HCT116 (cell line): ENCODE data around the gene CFL1. TPM values are rescaled to one million over a fixed set of nuclear protein-coding genes. Genes with fewer than 3 reads are reported as not detected.

Source experiments
- ATAC-seq: fragments of 200-7000 bp; cut with Tn5 transposase; 2 replicates; pipeline ENCODE4 v1.9.1; 2020; ENCODE audit warnings: mild to moderate bottlenecking, moderate library complexity
- BruUV-seq: library from RNA; stranded (reverse); fragments of 400-500 nt; replicated peaks from 2 replicates; lab custom pipeline; 2021; lab: Mats Ljungman, UMichigan
- CTCF ChIA-PET: fragments of 300-600 bp; sonication (Branson Sonifier 250); formaldehyde crosslinking; loops from one replicate; lab custom pipeline; 2021; ENCODE audit warnings: antibody characterized with exemption; lab: Charles Lee
- POLR2A ChIA-PET: fragments of 300-600, 350-600 bp; sonication (Branson Sonifier 250); formaldehyde crosslinking; loops from one replicate; lab custom pipeline; 2021; ENCODE audit warnings: antibody characterized with exemption; lab: Charles Lee
- RAD21 ChIA-PET, 2 experiments: fragments of 300-600 bp; sonication (Branson Sonifier 250); formaldehyde crosslinking; loops; one replicate each; lab custom pipeline; 2023; ENCODE audit warnings: low total read pairs in 2 of 2; ENCODE audit not compliant: uncharacterized antibody in 2 of 2, unreplicated experiment in 2 of 2, low non-redundant PET in 1 of 2; lab: Charles Lee
- DNase-seq: peaks from one replicate; pipeline ENCODE4 v3.0.0-alpha.2; 2010; ENCODE audit warnings: low read depth, low spot score
- H2AFZ ChIP-seq: fragments of 200-600 bp; shearing (Covaris generic), sonication (generic); 2 replicates; pipeline ENCODE4 v1.6.1; 2017; ENCODE audit warnings: low read depth, mixed run types, mixed read lengths, antibody characterized with exemption, low read length; ENCODE audit not compliant: poor library complexity, severe bottlenecking
- H3K27ac ChIP-seq: 2 replicates; pipeline ENCODE4 v1.5.1; 2012; ENCODE audit warnings: low read depth, low read length
- H3K27me3 ChIP-seq: fragments of 200-600 bp; sonication (generic); 2 replicates; pipeline ENCODE4 v1.6.1; 2016; ENCODE audit warnings: mixed run types, low read length, mixed read lengths; ENCODE audit not compliant: insufficient read depth
- H3K36me3 ChIP-seq, 2 experiments: fragments of 200-500 bp in 1 of 2; fragments of 200-600 bp in 1 of 2; sonication (Bioruptor generic) in 1 of 2; sonication (generic) in 1 of 2; 2 replicates each; pipeline versions ENCODE4 v1.5.1 to v1.6.1; 2014 to 2016; ENCODE audit warnings: low read length in 2 of 2, inconsistent platforms in 1 of 2, mixed read lengths in 1 of 2, mixed run types in 1 of 2; ENCODE audit not compliant: insufficient read depth in 2 of 2, control insufficient read depth in 1 of 2
- H3K4me1 ChIP-seq, 2 experiments: fragments of 200-600 bp in 1 of 2; sonication (generic) in 1 of 2; 2 replicates each; pipeline versions ENCODE4 v1.5.1 to v1.6.1; 2012 to 2017; ENCODE audit warnings: low read length in 2 of 2, inconsistent platforms in 1 of 2, mild to moderate bottlenecking in 1 of 2, mixed read lengths in 1 of 2, mixed run types in 1 of 2, moderate library complexity in 1 of 2; ENCODE audit not compliant: insufficient read depth in 2 of 2, control insufficient read depth in 1 of 2
- H3K4me2 ChIP-seq: fragments of 200-600 bp; sonication (generic); 2 replicates; pipeline ENCODE4 v1.6.1; 2017; ENCODE audit warnings: mixed run types, low read length, mixed read lengths
- H3K4me3 ChIP-seq, 2 experiments: fragments of 200-600 bp in 1 of 2; sonication (generic) in 1 of 2; replicated peaks in 1 of 2; 2 replicates each; pipeline ENCODE4 v1.5.1; 2011 to 2016; ENCODE audit warnings: low read length in 2 of 2, control low read depth in 1 of 2, low read depth in 1 of 2, mild to moderate bottlenecking in 1 of 2, mixed read lengths in 1 of 2, mixed run types in 1 of 2
- H3K79me2 ChIP-seq: fragments of 200-600 bp; sonication (generic); 2 replicates; pipeline ENCODE4 v1.6.1; 2017; ENCODE audit warnings: mild to moderate bottlenecking, mixed run types, low read length, moderate library complexity, mixed read lengths; ENCODE audit not compliant: insufficient read depth
- H3K9ac ChIP-seq: fragments of 200-600 bp; sonication (generic); 2 replicates; pipeline ENCODE4 v1.6.1; 2016; ENCODE audit warnings: low read length, mixed read lengths
- H3K9me2 ChIP-seq: fragments of 200-600 bp; sonication (generic), shearing (Covaris generic); 2 replicates; pipeline ENCODE4 v1.6.1; 2017; ENCODE audit warnings: mixed run types, mild to moderate bottlenecking, moderate library complexity; ENCODE audit not compliant: insufficient read depth
- H3K9me3 ChIP-seq, 2 experiments: fragments of 200-500 bp in 1 of 2; fragments of 200-600 bp in 1 of 2; sonication (Bioruptor generic) in 1 of 2; sonication (generic) in 1 of 2; 2 replicates each; pipeline ENCODE4 v1.6.1; 2014 to 2017; ENCODE audit warnings: low read length in 2 of 2, mixed read lengths in 2 of 2, inconsistent platforms in 1 of 2, low read depth in 1 of 2, mild to moderate bottlenecking in 1 of 2, mixed run types in 1 of 2, moderate library complexity in 1 of 2; ENCODE audit not compliant: control insufficient read depth in 1 of 2, insufficient read depth in 1 of 2
- H4K20me1 ChIP-seq: fragments of 200-600 bp; sonication (generic), shearing (Covaris generic); 2 replicates; pipeline ENCODE4 v1.6.1; 2017; ENCODE audit warnings: mixed run types, mild to moderate bottlenecking, moderate library complexity; ENCODE audit not compliant: insufficient read depth
- ZBTB33 ChIP-seq: IDR thresholded peaks from 2 replicates; pipeline ENCODE4 v1.6.1; 2011; ENCODE audit warnings: mild to moderate bottlenecking, low read length, moderate library complexity; ENCODE audit not compliant: insufficient replicate concordance; ENCODE audit errors: extremely low read depth
- ZFX ChIP-seq: fragments of 450-650 bp; IDR thresholded peaks from 2 replicates; pipeline ENCODE4 v1.6.1; 2017
- intact Hi-C: fragments of 100-400 bp; cut with micrococcal nuclease; formaldehyde crosslinking; loops from 2 replicates; pipeline ENCODE4 v1.10.0; 2022
- total RNA-seq: library from RNA; stranded (reverse); gene quantifications from one replicate; pipeline ENCODE4 v1.2.1, GENCODE V29; 2021; ENCODE audit not compliant: unreplicated experiment

CFL1 gene
- total RNA-seq, 1 experiment from 2014 or later: 1,270 TPM

GRCh38 chr11:65859812-65860277, 1.9 kb upstream of the CFL1 start:
- Histone ChIP-seq H3K9ac (peak overlapping the region; percentile 99), H3K27ac (peak overlapping the region; percentile 97), H3K4me3 (peak overlapping the region; percentile 85 to 100), H3K4me2 (peak overlapping the region; percentile 77), H3K79me2 (peaks cover 53% of the 10 kb centered on the region), H4K20me1 (peaks cover 15% of the 10 kb centered on the region; the same call in 1 of the 2 replicates), H3K27me3 (no peaks in the 10 kb centered on the region)
- intact Hi-C loops: loop anchor here (1.0 kb wide), 2 partner anchors 142 to 245 kb away; partner anchors contain the start of genes BANF1, EIF1AD and PCNX3
- DNase-seq: no peak
- POLR2A ChIA-PET: interaction anchor here (0.6 to 5.3 kb wide), 21 partner anchors 8 to 437 kb away, joined by 3 to 84 read pairs (median 4); partner anchors contain the start of genes BANF1, CCDC85B, FIBP and FOSL1
- RAD21 ChIA-PET: interaction anchor here (0.6 to 1.2 kb wide), 3 partner anchors 29 to 191 kb away, joined by 3 to 4 read pairs (median 3); partner anchors contain the start of gene KAT5 (in 1 of the 2)
- no peak for TF ChIP-seq ZBTB33
- TF ChIP-seq ZFX: peak; percentile 61
- TF ChIP-seq, all 23 proteins: peak for 1
- peaks cover 23 to 44% of the 10 kb centered on the region in 2 experiments for H3K4me1 ChIP-seq
- peaks cover 21 to 37% of the 10 kb centered on the region in 2 experiments for H3K36me3 ChIP-seq
- BruUV-seq: no TSS peak
- no peak overlapping the region for H2AFZ ChIP-seq
- CTCF ChIA-PET: interaction anchor here (0.6 to 4.3 kb wide), 34 partner anchors 9 to 301 kb away, joined by 3 to 82 read pairs (median 4); partner anchors contain the start of genes AP5B1, CCDC85B, FIBP and KAT5
- H3K9me3 ChIP-seq: no peaks in the 10 kb centered on the region
- no peaks in the 10 kb centered on the region for H3K9me2 ChIP-seq
- peak; percentile 5 for ATAC-seq
